Measurements from ENCODE around the gene AMBP. TPM values are rescaled to one million over a fixed set of nuclear protein-coding genes. Genes with fewer than 3 reads are reported as not detected.
A peak's percentile ranks its signal among the peaks of the same experiment; 100 is the strongest.

The AMBP gene
- total RNA-seq, 1 donor from 2014 or later = not detected

GRCh38 chr9:114102484-114102883 lies 24.4 kb upstream of the AMBP start:
- Mint-ChIP-seq H3K27me3 (ENCODE audit: insufficient read depth, low read depth) (peaks cover 14% of the 10 kb centered on the region), H3K36me3 (peaks cover 4% of the 10 kb centered on the region), H3K4me1 (peaks cover 13% of the 10 kb centered on the region), H3K4me3 (no peak overlapping the region), H3K27ac (no peak overlapping the region), H3K9me3 (peaks cover 11% of the 10 kb centered on the region)
- H3K4me3 ChIP-seq = no peak overlapping the region
- peaks cover 10% of the 10 kb centered on the region for H3F3A ChIP-seq (ENCODE audit: low read depth)
- no peak overlapping the region for H3K27ac ChIP-seq
- DNase-seq (ENCODE audit: low spot score) = no peak
- no peak overlapping the region for H3K9ac ChIP-seq
- H3K36me3 ChIP-seq = no peaks in the 10 kb centered on the region
- no peak for TF ChIP-seq CTCF (IDR thresholded peaks at IDR 0.05)
- no peak for TF ChIP-seq EZH2phosphoT487 (IDR thresholded peaks at IDR 0.05)
- no peak for TF ChIP-seq EZH2 (IDR thresholded peaks at IDR 0.05)
- H2AFZ ChIP-seq (replicated peaks) = no peak overlapping the region
- no peaks in the 10 kb centered on the region for H3K9me3 ChIP-seq (ENCODE audit: low read depth)
- H3K4me2 ChIP-seq = no peak overlapping the region
- no peaks in the 10 kb centered on the region for H4K20me1 ChIP-seq (ENCODE audit: low read depth)
- H3K79me2 ChIP-seq (ENCODE audit: low read depth) = no peaks in the 10 kb centered on the region
- peaks cover 11% of the 10 kb centered on the region for H3K4me1 ChIP-seq
- H3K27me3 ChIP-seq = peaks cover 75% of the 10 kb centered on the region

- Histone ChIP-seq H3K27me3 (peaks cover 78% of the 10 kb centered on the region), H3K9me3 (ENCODE audit: low read depth) (no peaks in the 10 kb centered on the region), H4K20me1 (ENCODE audit: low read depth) (no peaks in the 10 kb centered on the region), H3K4me1 (peaks cover 11% of the 10 kb centered on the region), H3K27ac (no peak overlapping the region), H3F3A (ENCODE audit: low read depth) (peaks cover 10% of the 10 kb centered on the region), H3K9ac (no peak overlapping the region), H2AFZ (replicated peaks) (no peak overlapping the region), H3K4me2 (no peak overlapping the region), H3K36me3 (no peaks in the 10 kb centered on the region), H3K79me2 (ENCODE audit: low read depth) (no peaks in the 10 kb centered on the region), H3K4me3 (no peak overlapping the region)
- Mint-ChIP-seq H3K4me1 (peaks cover 13% of the 10 kb centered on the region), H3K9me3 (peaks cover 11% of the 10 kb centered on the region), H3K4me3 (no peak overlapping the region), H3K27ac (no peak overlapping the region), H3K27me3 (ENCODE audit: insufficient read depth, low read depth) (peaks cover 28% of the 10 kb centered on the region), H3K36me3 (peaks cover 4% of the 10 kb centered on the region)
- TF ChIP-seq CTCF (IDR thresholded peaks at IDR 0.05) (no peak), EZH2phosphoT487 (IDR thresholded peaks at IDR 0.05) (no peak), EZH2 (IDR thresholded peaks at IDR 0.05) (no peak)
- no peak for DNase-seq (ENCODE audit: low spot score)
These were observed 22.4 kb upstream of the AMBP start for GRCh38 chr9:114100536-114100935.

- Mint-ChIP-seq H3K4me3 (peak overlapping the region; percentile 15), H3K36me3 (peaks cover 4% of the 10 kb centered on the region), H3K9me3 (peaks cover 11% of the 10 kb centered on the region), H3K27ac (no peak overlapping the region), H3K4me1 (peaks cover 13% of the 10 kb centered on the region), H3K27me3 (ENCODE audit: insufficient read depth, low read depth) (peaks cover 30% of the 10 kb centered on the region)
- Histone ChIP-seq H3K4me3 (no peak overlapping the region), H3K27ac (no peak overlapping the region), H4K20me1 (ENCODE audit: low read depth) (no peaks in the 10 kb centered on the region), H3K36me3 (no peaks in the 10 kb centered on the region), H3K9ac (no peak overlapping the region), H3K4me2 (peak overlapping the region; percentile 85), H3K4me1 (peaks cover 11% of the 10 kb centered on the region), H3K79me2 (ENCODE audit: low read depth) (no peaks in the 10 kb centered on the region), H3K27me3 (peaks cover 72% of the 10 kb centered on the region), H3K9me3 (ENCODE audit: low read depth) (no peaks in the 10 kb centered on the region), H3F3A (ENCODE audit: low read depth) (peaks cover 10% of the 10 kb centered on the region), H2AFZ (replicated peaks) (no peak overlapping the region)
- TF ChIP-seq CTCF (IDR thresholded peaks at IDR 0.05) (no peak), EZH2phosphoT487 (IDR thresholded peaks at IDR 0.05) (no peak), EZH2 (IDR thresholded peaks at IDR 0.05) (no peak)
- no peak for DNase-seq (ENCODE audit: low spot score)
These were observed 21.7 kb upstream of the AMBP start for GRCh38 chr9:114099669-114100270.

Data from neural progenitor cell (in vitro differentiated cells).